GM15510 (cell line): ENCODE results near the gene TCF7L2.

Experiments used
- POLR2A ChIP-seq: IDR thresholded peaks from 3 replicates; pipeline ENCODE4 v1.6.1; 2011; ENCODE audit warnings: borderline replicate concordance; ENCODE audit not compliant: insufficient read length; ENCODE audit errors: extremely low read depth

Gene TCF7L2

GRCh38 chr10:113165673-113166072 is 215.6 kb downstream of the TCF7L2 start:
- TF ChIP-seq POLR2A, result no peak

- TF ChIP-seq POLR2A, result no peak
These were observed 217.7 kb downstream of the TCF7L2 start for GRCh38 chr10:113167702-113168101.

- TF ChIP-seq POLR2A, result no peak
These were observed 218.5 kb downstream of the TCF7L2 start for GRCh38 chr10:113168584-113168983.

GRCh38 chr10:113169111-113169510 is 219.1 kb downstream of the TCF7L2 start:
- no peak for TF ChIP-seq POLR2A

- no peak for TF ChIP-seq POLR2A
These were observed 219.9 kb downstream of the TCF7L2 start for GRCh38 chr10:113169853-113170460.

GRCh38 chr10:113171662-113172061 is 221.6 kb downstream of the TCF7L2 start:
- no peak for TF ChIP-seq POLR2A

GRCh38 chr10:113175176-113175575 is 225.1 kb downstream of the TCF7L2 start:
- no peak for TF ChIP-seq POLR2A

- TF ChIP-seq POLR2A, result no peak
These were observed 226.0 kb downstream of the TCF7L2 start for GRCh38 chr10:113175756-113176651.

GRCh38 chr10:113176652-113177155 is 226.7 kb downstream of the TCF7L2 start:
- TF ChIP-seq POLR2A, result no peak

GRCh38 chr10:113177156-113177935 is 227.3 kb downstream of the TCF7L2 start:
- no peak for TF ChIP-seq POLR2A

- TF ChIP-seq POLR2A, result no peak
These were observed 227.9 kb downstream of the TCF7L2 start for GRCh38 chr10:113177936-113178335.

GRCh38 chr10:113178771-113179170 is 228.7 kb downstream of the TCF7L2 start:
- TF ChIP-seq POLR2A, result no peak

GRCh38 chr10:113179265-113179664 is 229.2 kb downstream of the TCF7L2 start:
- TF ChIP-seq POLR2A, result no peak

- TF ChIP-seq POLR2A, result no peak
These were observed 229.9 kb downstream of the TCF7L2 start for GRCh38 chr10:113179966-113180365.
